HG02973 (cell line): ENCODE data around the gene RPS14.
A peak's percentile ranks its signal among the peaks of the same experiment; 100 is the strongest.

Experiments used
- ATAC-seq: cut with Tn5 transposase; IDR thresholded peaks from one replicate; pipeline ENCODE4 v1.9.1; 2021; ENCODE audit warnings: moderate library complexity; ENCODE audit not compliant: unreplicated experiment

The RPS14 gene

DNA sequence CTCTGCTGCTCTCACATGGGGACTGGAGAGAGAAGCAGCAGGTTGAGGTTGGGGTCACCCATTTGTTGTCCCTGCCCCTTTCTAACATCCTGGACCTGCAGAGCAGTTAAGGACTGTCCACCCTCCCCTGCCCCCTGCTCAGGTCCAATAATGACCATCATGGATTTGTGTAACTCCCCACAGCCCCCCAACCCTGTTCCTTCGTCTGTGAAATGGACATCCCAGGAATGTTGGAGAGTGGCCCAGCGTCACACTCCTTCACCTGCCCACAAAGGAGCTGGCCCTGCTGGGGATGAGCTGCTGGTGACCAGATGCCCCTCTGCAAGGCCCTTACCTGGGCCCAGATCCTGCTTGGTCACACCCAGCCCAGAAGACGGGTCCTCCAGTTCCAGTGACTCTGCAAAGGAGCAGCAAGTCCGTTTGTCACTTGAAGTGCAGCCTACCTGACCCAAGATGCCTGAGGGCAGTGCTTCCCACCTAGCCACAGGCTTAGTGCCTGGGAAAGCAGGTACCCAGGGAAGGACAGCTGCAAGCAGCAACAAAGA lies 47.2 kb downstream of the RPS14 start:
- no peak for ATAC-seq

DNA sequence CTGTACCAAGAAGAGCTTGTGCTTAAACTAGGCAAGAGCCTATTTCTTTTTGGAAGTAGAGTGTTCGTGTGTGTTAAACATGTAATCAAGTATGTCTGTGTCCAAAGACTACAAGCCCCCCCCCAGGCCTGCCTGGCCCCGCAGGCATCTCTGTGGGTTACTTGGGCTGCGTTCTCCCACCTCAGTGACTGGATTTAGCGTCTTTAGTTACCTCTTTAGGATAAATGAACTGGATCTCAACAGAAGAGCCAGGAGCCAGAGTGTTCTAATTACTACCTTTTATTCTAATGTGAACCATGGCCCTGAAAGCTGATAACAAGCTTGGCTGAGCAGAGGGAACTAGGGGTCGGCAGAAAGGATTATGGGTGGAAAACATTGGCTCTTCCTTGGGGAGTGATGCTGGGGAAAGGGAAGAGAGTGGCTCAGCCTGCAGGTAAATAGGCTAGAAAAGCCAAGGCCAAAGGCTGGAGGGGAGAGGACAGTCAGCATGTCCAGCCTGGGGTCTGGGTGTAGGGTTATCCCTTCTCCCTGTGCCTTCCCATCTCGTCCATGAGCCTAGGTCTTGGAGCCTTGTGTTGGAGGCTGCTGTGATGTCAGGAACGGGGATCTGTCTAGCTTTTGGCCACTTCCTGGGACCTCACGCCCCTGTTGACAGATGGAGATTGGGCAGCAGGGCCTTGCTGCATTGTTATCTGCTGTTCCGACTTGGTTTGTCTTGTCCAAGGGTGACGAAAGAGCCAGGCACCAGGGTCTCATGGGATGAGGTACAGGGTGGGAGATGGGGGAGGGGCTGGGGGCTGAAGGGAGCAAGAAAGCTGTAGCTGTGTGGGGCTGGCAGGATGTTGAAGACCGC lies 47.9 kb downstream of the RPS14 start:
- ATAC-seq, result no peak

DNA sequence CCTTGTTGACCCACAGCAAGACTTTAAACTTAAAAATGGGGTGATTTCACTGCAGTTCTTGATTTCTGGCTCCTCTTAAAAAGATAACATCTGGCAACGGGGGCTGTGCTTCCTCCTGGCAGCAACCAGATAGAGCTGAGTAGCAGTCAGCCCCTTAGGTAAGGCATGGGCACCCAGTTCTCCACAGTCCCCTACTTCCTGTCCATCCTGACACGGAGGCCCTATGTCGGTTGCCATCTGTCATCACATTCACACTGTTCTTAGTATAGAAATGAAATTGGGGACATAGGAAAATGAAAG lies 48.5 kb downstream of the RPS14 start:
- no peak for ATAC-seq

DNA sequence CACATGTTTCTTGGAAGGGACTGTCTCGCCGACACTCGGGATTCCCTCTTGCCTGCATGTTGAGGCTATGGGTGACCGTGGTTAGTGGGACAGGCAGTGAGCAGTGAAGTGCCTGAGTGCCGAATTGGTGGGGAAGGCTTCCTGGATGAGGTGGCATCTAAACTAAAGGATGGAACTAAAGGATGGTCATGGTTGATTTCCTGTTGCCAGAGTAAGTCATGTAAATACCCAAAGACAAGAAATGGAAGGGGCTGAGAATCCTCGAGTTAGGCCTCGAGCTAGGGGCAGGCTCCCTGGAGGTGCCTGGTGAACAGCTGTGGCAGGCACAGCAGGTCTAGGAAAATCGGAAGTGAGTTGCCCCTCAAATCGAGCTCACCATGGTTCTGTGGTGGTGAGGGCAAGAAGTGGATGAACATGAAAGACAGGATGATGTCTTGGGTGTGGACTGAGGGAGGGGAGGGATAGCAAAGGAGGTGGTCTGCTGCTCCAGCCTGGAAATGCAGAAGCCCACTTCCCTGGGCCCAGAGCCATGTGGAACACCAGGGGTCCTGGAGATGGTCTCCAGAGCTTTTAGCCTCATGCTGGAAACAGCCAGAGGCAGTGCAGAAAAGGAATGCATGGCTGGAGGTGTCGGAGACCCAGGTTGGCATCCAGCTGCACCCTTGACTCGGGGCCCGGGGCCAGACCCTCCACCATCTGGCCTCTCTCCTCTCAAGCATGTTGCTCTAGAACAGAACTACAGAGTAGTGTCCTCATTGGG lies 49.0 kb downstream of the RPS14 start:
- no peak for ATAC-seq

DNA sequence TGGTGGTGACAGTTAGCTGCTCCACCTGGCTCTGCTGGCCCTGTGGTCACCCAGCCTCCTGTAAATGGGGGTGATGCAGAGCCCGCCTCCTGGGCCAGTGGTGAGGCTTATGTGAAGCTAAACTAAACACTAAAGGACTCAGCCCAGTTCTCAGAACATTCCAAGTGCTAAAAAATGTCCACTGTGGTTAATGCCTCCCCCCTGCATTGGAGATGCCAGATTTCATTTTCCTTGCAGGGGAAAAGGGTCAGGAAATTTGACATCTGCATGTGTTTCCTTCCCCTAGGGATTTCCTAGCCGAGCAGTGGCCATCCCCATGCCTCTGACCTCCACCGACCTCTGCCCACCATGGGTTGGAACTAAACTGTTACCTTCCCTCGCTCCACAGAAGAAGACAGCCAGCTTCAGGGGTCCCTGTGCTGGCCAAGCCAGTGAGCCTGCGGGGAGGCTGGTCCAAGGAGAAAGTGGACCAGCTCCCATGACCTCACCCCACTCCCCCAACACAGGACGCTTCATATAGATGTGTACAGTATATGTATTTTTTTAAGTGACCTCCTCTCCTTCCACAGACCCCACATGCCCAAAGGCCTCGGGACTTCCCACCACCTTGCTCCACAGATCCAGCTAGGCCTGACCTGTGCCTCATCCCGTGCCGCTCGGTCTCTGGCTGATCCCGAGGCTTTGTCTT lies 49.9 kb downstream of the RPS14 start:
- ATAC-seq, result no peak

DNA sequence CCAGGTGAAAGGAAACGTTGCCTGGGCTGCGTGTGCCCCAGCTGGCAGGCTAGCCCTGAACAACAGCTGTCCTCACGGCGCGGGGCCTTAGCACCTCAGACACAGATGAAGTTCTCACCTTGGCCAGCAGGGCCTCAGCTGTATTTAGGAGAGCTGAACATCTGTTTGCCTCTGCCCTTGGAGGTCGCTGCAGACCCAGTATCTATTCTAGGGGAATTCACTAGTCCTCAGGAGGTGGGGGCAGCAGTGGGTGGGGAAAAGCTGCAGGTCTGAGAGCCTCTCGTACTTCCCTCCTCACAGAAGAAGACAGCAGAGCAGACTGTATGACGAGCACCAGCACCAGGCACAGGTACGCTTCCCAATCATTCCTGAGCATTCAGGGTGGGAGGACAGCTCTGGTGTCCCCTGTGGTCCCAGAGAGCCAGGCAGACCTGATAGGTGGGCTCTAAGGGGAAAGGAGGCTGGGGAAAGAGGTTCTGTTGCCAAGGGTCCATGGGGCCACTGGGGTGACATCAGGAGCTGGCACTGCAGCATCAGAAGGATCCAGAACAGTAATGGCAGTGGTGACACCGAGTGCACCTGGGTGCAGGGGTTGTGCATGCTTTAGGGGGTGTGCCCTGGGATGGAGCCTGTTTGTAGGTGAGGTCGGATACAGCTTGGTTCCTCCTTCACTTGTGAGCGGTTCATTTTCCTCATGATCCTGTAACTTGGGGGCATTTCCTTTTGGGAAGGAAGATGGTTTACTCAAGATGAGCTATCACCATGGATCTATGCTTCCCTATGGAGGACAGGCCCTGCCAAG lies 50.6 kb downstream of the RPS14 start:
- peak; percentile 63 for ATAC-seq

DNA sequence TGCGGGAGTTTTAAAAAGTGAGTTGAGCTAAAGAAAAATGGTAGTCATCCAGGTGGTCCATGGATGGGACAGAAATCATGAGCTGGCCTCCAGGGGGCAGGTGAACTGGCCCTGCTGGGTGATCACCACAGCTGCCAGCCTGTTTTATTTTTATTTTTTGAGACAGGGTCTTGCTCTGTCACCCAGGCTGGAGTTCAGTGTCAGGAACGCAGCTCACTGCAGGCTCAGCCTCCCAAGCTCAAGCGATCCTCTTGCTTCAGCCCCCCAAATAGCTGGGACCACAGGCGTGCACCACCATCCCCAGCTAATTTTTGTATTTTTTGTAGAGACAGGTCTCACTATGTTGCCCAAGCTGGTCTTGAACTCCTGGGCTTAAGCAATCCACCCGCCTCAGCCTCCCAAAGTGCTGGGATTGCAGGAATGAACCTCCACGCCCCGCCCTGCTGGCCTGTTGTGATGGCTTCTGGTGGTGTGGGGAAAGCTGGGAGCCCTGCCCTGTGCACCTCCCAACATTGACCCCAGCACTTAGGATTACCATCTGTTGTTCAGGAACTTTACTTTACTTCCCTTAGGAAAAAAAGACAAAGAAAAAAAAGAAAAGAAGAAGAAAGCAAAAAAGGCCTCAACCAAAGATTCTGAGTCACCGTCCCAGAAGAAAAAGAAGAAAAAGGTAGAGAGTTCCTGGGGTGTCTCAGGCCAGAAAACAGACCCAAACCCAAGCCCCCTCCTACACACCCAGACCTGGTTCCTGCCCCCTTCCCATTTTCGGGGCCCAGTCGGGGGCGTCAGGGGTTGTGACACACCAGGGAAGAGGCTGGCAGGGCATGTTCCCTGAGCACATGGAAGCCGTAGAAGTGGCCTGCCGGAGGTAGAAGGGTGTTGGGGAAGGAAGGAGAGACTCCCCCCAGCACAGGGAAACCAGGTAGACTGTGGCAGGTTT lies 51.5 kb downstream of the RPS14 start:
- no peak for ATAC-seq

DNA sequence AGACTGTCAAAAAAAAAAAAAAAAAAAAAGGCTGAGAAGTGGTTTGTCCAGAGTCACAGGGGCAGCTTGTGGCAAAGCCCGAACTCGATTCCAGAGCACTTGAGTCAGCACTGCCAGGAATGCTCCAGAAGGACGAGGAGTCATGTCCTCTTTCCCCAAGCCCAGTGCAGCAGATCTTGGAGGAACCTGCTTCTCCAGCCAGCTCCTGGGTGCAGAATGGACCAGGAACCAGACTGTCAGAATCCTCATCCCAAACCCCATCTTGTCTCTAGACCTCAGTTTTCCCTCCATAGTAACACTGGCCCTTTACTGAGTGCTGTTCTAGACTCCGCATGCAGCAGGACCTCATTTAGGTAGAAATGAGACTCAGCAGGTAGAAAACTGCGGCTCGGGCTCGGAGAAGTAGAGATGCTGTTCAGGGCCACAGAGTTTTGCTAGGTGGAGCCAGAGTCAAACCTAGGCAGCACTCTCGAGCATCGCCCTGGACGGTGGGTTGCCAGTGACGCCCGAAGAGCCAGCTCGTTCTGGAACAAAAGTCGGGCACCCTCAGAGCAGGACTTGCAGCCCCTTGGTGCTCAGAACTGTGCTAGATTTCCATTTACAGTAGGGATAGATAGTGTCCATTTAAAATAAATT lies 52.3 kb downstream of the RPS14 start:
- ATAC-seq, result no peak

DNA sequence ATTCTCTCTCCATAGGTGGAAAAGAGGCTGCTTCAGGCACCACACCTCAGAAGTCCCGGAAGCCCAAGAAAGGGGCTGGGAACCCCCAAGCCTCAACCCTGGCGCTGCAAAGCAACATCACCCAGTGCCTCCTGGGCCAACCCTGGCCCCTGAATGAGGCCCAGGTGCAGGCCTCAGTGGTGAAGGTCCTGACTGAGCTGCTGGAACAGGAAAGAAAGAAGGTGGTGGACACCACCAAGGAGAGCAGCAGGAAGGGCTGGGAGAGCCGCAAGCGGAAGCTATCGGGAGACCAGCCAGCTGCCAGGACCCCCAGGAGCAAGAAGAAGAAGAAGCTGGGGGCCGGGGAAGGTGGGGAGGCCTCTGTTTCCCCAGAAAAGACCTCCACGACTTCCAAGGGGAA lies 53.3 kb downstream of the RPS14 start:
- no peak for ATAC-seq

DNA sequence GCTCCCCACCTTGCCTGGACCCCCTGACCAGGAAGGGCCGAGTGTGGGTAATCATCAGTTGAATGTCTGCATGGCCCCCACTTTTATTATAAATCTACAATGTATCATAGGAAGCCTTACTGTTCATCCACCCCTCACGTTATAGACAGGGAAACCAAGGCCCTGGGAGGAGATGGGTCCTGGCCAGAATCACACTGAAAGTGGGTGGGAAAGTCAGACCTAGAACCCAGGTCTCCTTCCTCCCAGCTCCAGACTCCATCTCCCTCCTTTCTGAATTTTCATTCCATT lies 53.9 kb downstream of the RPS14 start:
- no peak for ATAC-seq

DNA sequence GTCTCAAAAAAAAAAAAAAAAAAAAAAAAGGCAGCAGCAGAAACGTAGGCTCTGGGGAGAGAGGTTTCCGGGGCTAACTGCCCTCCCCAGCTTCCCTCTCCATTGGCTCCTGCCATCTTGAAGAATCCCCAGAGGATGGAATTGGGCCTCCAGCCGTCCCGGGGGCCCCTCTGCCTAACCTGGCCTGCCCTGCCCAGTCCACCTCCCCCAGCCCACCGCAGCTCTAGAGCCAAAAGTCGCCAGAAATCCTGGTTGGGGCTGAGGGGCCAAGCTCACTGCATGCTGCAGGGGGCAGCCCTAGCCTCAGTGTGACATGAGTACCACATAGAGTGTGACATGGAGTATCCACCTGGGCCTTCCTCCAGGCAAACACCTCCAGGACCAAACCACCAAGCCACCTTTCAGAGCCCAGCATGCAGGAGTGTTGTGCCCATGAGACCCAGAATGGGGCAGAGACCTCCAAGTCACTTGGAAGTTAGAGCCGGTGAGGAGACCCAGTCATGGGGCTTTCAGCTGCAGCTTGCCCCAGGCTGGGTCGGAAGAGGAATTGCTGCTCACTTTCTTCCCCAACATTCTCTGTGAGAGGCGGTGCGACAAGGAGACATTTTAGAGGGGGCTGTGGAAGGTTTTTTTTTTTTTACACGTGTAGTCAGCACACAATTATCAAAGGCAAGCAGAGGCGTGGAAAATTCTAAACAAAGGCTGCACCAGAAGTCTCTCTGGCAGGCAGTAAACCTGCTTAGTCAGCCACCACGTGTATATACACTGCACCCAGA lies 54.4 kb downstream of the RPS14 start:
- no peak for ATAC-seq

DNA sequence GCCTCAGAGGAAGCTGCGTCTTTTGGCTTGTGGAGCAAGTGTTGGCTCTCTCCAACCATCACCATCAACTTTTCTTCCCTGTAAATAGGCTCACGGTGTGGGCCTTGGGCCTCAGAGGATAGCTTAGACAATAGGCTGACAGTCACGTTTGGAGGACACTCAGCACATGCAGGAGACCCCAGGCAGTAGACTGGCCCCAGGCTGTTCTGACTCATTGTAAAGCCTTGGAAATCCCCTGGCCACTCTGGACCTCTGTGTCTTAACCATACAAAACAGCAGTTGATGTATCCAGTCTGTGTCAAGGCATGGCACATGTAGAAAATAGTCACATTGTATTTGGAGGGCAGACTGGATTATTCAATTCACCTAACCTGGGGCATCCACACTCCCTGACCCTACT lies 55.4 kb downstream of the RPS14 start:
- no peak for ATAC-seq

DNA sequence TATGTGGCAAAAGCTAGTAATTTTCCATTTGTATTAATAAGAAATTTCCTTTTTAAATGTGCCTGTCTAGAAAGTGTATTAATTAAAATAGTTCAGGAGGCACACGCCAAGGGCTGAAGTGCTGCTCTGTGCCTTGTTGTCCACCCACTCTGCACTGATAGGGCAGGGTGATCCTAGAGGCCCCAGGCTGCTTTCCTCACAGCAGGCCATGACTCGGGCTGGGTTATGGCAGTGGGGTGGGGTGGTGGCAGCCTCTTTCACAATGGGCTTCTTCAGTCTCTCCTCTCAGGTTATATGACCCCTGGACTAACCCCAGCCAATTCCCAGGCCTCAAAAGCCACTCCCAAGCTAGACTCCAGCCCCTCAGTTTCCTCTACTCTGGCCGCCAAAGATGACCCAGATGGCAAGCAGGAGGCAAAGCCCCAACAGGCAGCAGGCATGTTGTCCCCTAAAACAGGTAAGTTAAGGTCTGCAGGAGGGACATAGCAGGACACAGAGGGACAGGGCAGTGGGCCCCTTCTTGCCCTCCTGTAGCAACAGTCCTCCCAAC lies 56.4 kb downstream of the RPS14 start:
- ATAC-seq, result no peak

DNA sequence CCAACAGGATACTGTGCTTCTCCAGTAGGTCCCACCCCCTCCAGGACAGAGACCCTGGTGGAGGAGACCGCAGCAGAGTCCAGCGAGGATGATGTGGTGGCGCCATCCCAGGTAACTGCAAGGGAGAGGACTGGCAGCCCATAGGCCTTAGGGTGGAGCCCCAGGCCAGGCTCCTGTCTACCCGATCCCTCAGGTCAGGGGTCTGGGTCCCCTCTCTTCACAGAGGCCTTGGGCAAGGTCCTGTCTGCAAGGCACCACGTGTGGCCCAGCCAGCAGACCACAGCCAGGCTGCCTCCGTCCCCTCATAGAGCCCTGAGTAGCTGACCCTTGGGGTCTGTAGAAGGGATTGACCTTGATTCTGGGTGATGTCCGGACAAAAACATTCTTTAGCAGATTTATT lies 56.9 kb downstream of the RPS14 start:
- ATAC-seq, result no peak
